HCT116 (cell line): ENCODE results near the gene RXFP4. TPM values are rescaled to one million over a fixed set of nuclear protein-coding genes. Genes with fewer than 3 reads are reported as not detected.

ENCODE experiments used
- ATAC-seq: fragments of 200-7000 bp; cut with Tn5 transposase; 2 replicates; pipeline ENCODE4 v1.9.1; 2020; ENCODE audit warnings: mild to moderate bottlenecking, moderate library complexity
- BruUV-seq: library from RNA; stranded (reverse); fragments of 400-500 nt; replicated peaks from 2 replicates; lab custom pipeline; 2021; lab: Mats Ljungman, UMichigan
- CTCF ChIA-PET: fragments of 300-600 bp; sonication (Branson Sonifier 250); formaldehyde crosslinking; loops from one replicate; lab custom pipeline; 2021; ENCODE audit warnings: antibody characterized with exemption; lab: Charles Lee
- POLR2A ChIA-PET: fragments of 300-600, 350-600 bp; sonication (Branson Sonifier 250); formaldehyde crosslinking; loops from one replicate; lab custom pipeline; 2021; ENCODE audit warnings: antibody characterized with exemption; lab: Charles Lee
- RAD21 ChIA-PET, 2 experiments: fragments of 300-600 bp; sonication (Branson Sonifier 250); formaldehyde crosslinking; loops; one replicate each; lab custom pipeline; 2023; ENCODE audit warnings: low total read pairs in 2 of 2; ENCODE audit not compliant: uncharacterized antibody in 2 of 2, unreplicated experiment in 2 of 2, low non-redundant PET in 1 of 2; lab: Charles Lee
- DNase-seq: peaks from one replicate; pipeline ENCODE4 v3.0.0-alpha.2; 2010; ENCODE audit warnings: low read depth, low spot score
- H2AFZ ChIP-seq: fragments of 200-600 bp; shearing (Covaris generic), sonication (generic); 2 replicates; pipeline ENCODE4 v1.6.1; 2017; ENCODE audit warnings: low read depth, mixed run types, mixed read lengths, antibody characterized with exemption, low read length; ENCODE audit not compliant: poor library complexity, severe bottlenecking
- H3K27ac ChIP-seq: 2 replicates; pipeline ENCODE4 v1.5.1; 2012; ENCODE audit warnings: low read depth, low read length
- H3K27me3 ChIP-seq: fragments of 200-600 bp; sonication (generic); 2 replicates; pipeline ENCODE4 v1.6.1; 2016; ENCODE audit warnings: mixed run types, low read length, mixed read lengths; ENCODE audit not compliant: insufficient read depth
- H3K36me3 ChIP-seq, 2 experiments: fragments of 200-500 bp in 1 of 2; fragments of 200-600 bp in 1 of 2; sonication (Bioruptor generic) in 1 of 2; sonication (generic) in 1 of 2; 2 replicates each; pipeline versions ENCODE4 v1.5.1 to v1.6.1; 2014 to 2016; ENCODE audit warnings: low read length in 2 of 2, inconsistent platforms in 1 of 2, mixed read lengths in 1 of 2, mixed run types in 1 of 2; ENCODE audit not compliant: insufficient read depth in 2 of 2, control insufficient read depth in 1 of 2
- H3K4me1 ChIP-seq, 2 experiments: fragments of 200-600 bp in 1 of 2; sonication (generic) in 1 of 2; 2 replicates each; pipeline versions ENCODE4 v1.5.1 to v1.6.1; 2012 to 2017; ENCODE audit warnings: low read length in 2 of 2, inconsistent platforms in 1 of 2, mild to moderate bottlenecking in 1 of 2, mixed read lengths in 1 of 2, mixed run types in 1 of 2, moderate library complexity in 1 of 2; ENCODE audit not compliant: insufficient read depth in 2 of 2, control insufficient read depth in 1 of 2
- H3K4me2 ChIP-seq: fragments of 200-600 bp; sonication (generic); 2 replicates; pipeline ENCODE4 v1.6.1; 2017; ENCODE audit warnings: mixed run types, low read length, mixed read lengths
- H3K4me3 ChIP-seq, 2 experiments: fragments of 200-600 bp in 1 of 2; sonication (generic) in 1 of 2; replicated peaks in 1 of 2; 2 replicates each; pipeline ENCODE4 v1.5.1; 2011 to 2016; ENCODE audit warnings: low read length in 2 of 2, control low read depth in 1 of 2, low read depth in 1 of 2, mild to moderate bottlenecking in 1 of 2, mixed read lengths in 1 of 2, mixed run types in 1 of 2
- H3K79me2 ChIP-seq: fragments of 200-600 bp; sonication (generic); 2 replicates; pipeline ENCODE4 v1.6.1; 2017; ENCODE audit warnings: mild to moderate bottlenecking, mixed run types, low read length, moderate library complexity, mixed read lengths; ENCODE audit not compliant: insufficient read depth
- H3K9ac ChIP-seq: fragments of 200-600 bp; sonication (generic); 2 replicates; pipeline ENCODE4 v1.6.1; 2016; ENCODE audit warnings: low read length, mixed read lengths
- H3K9me2 ChIP-seq: fragments of 200-600 bp; sonication (generic), shearing (Covaris generic); 2 replicates; pipeline ENCODE4 v1.6.1; 2017; ENCODE audit warnings: mixed run types, mild to moderate bottlenecking, moderate library complexity; ENCODE audit not compliant: insufficient read depth
- H3K9me3 ChIP-seq, 2 experiments: fragments of 200-500 bp in 1 of 2; fragments of 200-600 bp in 1 of 2; sonication (Bioruptor generic) in 1 of 2; sonication (generic) in 1 of 2; 2 replicates each; pipeline ENCODE4 v1.6.1; 2014 to 2017; ENCODE audit warnings: low read length in 2 of 2, mixed read lengths in 2 of 2, inconsistent platforms in 1 of 2, low read depth in 1 of 2, mild to moderate bottlenecking in 1 of 2, mixed run types in 1 of 2, moderate library complexity in 1 of 2; ENCODE audit not compliant: control insufficient read depth in 1 of 2, insufficient read depth in 1 of 2
- H4K20me1 ChIP-seq: fragments of 200-600 bp; sonication (generic), shearing (Covaris generic); 2 replicates; pipeline ENCODE4 v1.6.1; 2017; ENCODE audit warnings: mixed run types, mild to moderate bottlenecking, moderate library complexity; ENCODE audit not compliant: insufficient read depth
- ATF3 ChIP-seq: IDR thresholded peaks from 2 replicates; pipeline ENCODE4 v1.6.1; 2012
- CTCF ChIP-seq, 3 experiments: fragments of 200-600 bp in 1 of 3; sonication (generic) in 1 of 3; IDR thresholded peaks in 2 of 3; conservative IDR thresholded peaks in 1 of 3; 2 replicates each; pipeline ENCODE4 v1.5.1; 2012 to 2017; ENCODE audit warnings: low read depth in 2 of 3, low read length in 2 of 3, antibody characterized with exemption in 1 of 3, borderline replicate concordance in 1 of 3, control low read depth in 1 of 3, mild to moderate bottlenecking in 1 of 3, mixed read lengths in 1 of 3, mixed run types in 1 of 3, moderate library complexity in 1 of 3; ENCODE audit not compliant: insufficient read depth in 1 of 3
- POLR2A ChIP-seq: IDR thresholded peaks from 2 replicates; pipeline ENCODE4 v1.7.0; 2011; ENCODE audit warnings: borderline replicate concordance; ENCODE audit not compliant: insufficient read depth, insufficient read length; ENCODE audit errors: extremely low read depth
- POLR2AphosphoS5 ChIP-seq: IDR thresholded peaks from 2 replicates; pipeline ENCODE4 v1.6.1; 2011; ENCODE audit warnings: mild to moderate bottlenecking, low read depth, low read length, moderate library complexity
- YY1 ChIP-seq: IDR thresholded peaks from 2 replicates; pipeline ENCODE4 v1.6.1; 2011; ENCODE audit warnings: low read length, low read depth, moderate library complexity, mild to moderate bottlenecking; ENCODE audit not compliant: insufficient replicate concordance; ENCODE audit errors: extremely low read depth
- intact Hi-C: fragments of 100-400 bp; cut with micrococcal nuclease; formaldehyde crosslinking; loops from 2 replicates; pipeline ENCODE4 v1.10.0; 2022
- total RNA-seq: library from RNA; stranded (reverse); gene quantifications from one replicate; pipeline ENCODE4 v1.2.1, GENCODE V29; 2021; ENCODE audit not compliant: unreplicated experiment

RXFP4 gene
- total RNA-seq, 1 experiment from 2014 or later = 0.20 TPM

- H3K4me1 ChIP-seq = peaks cover 54 to 81% of the 10 kb centered on the region in 2 experiments
- BruUV-seq = no TSS peak
- no peak overlapping the region for H3K4me3 ChIP-seq
- ChIA-PET RAD21 (no interaction called here), CTCF (interaction anchor here (1.6 kb wide), 1 partner anchor 41 kb away, joined by 4 read pairs; no protein-coding TSS in a partner anchor), POLR2A (interaction anchor here (1.1 to 1.6 kb wide), 4 partner anchors 10 to 36 kb away, joined by 3 to 6 read pairs (median 4); partner anchors contain the start of gene ARHGEF2)
- H3K9me3 ChIP-seq = no peaks in the 10 kb centered on the region
- DNase-seq = no peak
- no peaks in the 10 kb centered on the region for H3K9me2 ChIP-seq
- H3K4me2 ChIP-seq = no peak overlapping the region
- H3K27ac ChIP-seq = peak overlapping the region; percentile 96; the same call in 1 of the 2 replicates
- ATAC-seq = no peak
- no peaks in the 10 kb centered on the region for H3K79me2 ChIP-seq
- intact Hi-C loops = loop anchor here (5.0 kb wide), 1 partner anchor 110 kb away; the partner anchor contains the start of genes LAMTOR2 and UBQLN4
- H2AFZ ChIP-seq = no peak overlapping the region
- H4K20me1 ChIP-seq = no peaks in the 10 kb centered on the region
- no peaks in the 10 kb centered on the region for H3K27me3 ChIP-seq
- TF ChIP-seq ATF3 (no peak), YY1 (no peak), POLR2A (no peak), CTCF (IDR thresholded peaks at IDR 0.05 in 2 of 3, conservative IDR thresholded peaks at IDR 0.05 in 1 of 3; ENCODE audit: borderline replicate concordance in 1 of 3, insufficient read depth in 1 of 3, low read depth in 2 of 3, low read length in 2 of 3) (no peak), POLR2AphosphoS5 (peak; percentile 3; the same call in 1 of the 2 replicates)
- no peak overlapping the region for H3K9ac ChIP-seq
- H3K36me3 ChIP-seq = peaks cover 4 to 14% of the 10 kb centered on the region in 2 experiments; a peak in 3 of 4 replicates
Measured at GRCh38 chr1:155942578-155943141, 1.2 kb downstream of the RXFP4 start.
